HG02798 (cell line): ENCODE data around the gene MTCH1.

Experiments
- ATAC-seq: cut with Tn5 transposase; IDR thresholded peaks from one replicate; pipeline ENCODE4 v1.9.1; 2021; ENCODE audit warnings: mild to moderate bottlenecking; ENCODE audit not compliant: unreplicated experiment, poor library complexity

Gene MTCH1

GRCh38 chr6:36973190-36973589 is 12.8 kb downstream of the MTCH1 start:
- no peak for ATAC-seq

GRCh38 chr6:36971921-36972673 is 13.9 kb downstream of the MTCH1 start:
- no peak for ATAC-seq

DNA sequence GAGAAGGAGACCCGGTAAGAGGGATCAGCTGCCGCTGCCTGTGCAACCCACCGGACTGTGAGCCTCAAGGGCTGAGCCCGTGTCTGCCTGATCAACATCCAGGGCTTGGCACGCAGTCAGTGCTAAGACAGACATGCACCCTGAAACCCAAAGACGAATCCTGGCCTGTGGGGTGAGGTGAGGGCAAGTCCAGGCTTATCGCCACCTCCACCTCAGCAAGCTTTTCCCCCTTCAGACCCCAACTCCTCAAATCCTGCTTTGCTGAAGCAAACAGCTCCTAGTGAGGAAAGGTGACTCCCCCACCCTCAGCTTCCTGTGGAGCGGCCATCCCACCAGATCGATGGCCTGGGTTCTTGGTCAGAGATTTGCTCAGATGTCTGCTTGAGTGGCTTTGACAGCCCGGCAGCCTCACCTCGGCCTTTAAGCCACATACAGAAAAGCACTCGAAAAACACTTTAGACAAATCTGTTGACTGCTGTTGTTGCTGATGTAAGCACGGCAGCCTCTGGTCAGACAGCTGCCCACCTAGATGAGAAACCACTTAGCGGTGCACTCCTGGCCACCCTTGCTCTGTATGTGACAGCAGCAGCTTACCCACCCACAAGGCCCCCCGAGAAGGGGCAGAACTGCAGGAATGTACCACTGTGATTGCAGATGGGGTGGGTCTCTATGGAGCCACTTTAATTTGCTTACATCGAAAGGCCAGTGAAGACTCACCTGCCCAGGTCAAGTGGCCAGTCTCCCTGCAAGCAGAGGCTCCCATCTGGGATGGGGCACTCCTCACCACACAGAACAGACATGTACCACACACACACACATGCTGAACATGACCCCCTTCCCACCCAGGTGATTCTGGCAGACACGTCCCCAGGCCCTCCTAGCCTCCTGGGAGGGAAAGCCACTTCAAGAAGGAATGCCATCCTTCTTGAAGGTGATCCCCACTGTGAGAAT is 14.8 kb downstream of the MTCH1 start:
- ATAC-seq, result no peak

DNA sequence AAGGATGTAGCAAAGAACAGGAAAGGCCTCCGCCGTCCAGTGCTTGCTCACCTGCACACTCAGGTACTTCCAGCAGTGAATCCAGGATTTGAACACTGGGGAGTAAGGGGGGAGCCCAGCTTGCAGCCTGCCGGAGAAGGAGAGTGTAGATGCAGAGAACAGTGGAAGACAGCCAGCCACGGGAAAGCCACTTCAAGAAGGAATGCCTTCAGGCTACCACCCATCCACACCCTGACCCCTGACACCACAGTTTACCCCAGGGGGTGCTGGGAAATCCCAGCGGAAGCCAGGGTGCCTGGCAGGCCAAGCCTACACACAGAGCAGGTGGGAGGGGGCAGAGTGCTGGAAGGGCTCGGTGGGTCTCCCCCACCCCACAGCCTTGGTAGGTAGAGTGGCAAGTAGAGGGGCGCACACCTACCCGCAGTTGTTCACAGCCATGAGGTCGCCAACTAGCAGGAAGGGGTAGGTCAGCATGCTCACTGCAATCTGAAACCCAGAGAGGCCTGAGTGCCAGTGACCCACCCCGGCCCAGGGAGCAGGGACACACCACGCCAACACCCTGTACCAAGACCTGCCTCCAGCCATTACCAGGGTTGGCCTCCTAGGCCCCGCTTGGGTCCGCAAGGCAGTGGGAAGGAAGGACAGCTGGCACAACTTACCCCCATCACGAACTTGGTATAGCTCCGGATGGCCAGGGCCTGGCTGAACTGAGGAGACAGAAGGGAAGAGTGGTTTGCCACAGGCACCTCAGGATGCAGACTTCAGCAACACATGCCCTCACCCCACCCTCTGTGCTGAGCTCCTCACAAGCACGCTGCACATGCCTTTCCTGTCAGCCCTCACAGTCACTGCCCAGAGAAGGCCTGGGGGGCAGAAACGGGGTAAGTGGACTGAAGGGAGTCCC is 15.8 kb downstream of the MTCH1 start:
- no peak for ATAC-seq

DNA sequence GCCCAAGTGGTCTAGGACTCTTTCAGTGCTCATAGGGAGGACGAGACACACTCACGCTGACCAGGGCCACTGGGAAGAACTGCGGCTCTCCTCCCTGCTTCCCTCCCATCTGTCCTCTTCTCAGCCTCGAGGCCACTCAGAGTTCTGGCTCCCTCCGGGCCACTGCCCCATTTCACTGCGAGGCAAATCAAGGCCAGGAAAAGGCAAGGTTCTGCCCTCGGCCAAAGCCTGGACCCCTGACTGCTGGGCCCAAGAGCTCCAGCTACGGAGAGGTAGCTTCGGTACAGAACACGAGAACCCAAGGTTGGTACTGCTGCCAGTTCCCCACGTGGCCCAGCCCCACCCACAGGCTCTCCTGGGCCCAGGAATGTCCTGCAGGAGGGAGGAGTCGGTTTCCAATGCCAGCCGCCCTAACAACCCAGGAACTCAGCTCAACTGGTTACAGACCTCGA is 16.7 kb downstream of the MTCH1 start:
- no peak for ATAC-seq

GRCh38 chr6:36968266-36968977 is 17.6 kb downstream of the MTCH1 start:
- ATAC-seq, result no peak

GRCh38 chr6:36967757-36968156 is 18.2 kb downstream of the MTCH1 start:
- no peak for ATAC-seq

GRCh38 chr6:36967301-36967700 is 18.7 kb downstream of the MTCH1 start:
- ATAC-seq, result no peak

DNA sequence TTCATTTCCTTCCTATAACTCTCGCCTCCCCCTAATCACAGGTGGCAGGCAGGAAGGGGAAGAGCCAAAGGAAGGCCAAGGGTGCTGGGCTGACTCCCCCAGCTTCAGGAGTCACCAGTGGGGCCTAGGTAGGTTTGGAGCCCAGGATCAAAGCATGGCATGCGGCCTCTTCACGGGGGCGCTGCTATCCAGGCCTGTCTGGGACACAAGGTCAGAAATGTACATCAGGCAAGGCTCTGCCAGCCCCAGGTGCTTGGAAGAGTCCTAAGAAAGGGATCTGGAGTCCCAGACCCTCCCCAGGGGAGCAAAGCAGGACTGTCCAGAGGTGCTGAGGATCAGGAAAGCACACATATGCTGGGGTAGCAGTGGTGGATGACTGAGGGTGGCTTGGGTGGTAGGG is 21.1 kb downstream of the MTCH1 start:
- ATAC-seq, result no peak

DNA sequence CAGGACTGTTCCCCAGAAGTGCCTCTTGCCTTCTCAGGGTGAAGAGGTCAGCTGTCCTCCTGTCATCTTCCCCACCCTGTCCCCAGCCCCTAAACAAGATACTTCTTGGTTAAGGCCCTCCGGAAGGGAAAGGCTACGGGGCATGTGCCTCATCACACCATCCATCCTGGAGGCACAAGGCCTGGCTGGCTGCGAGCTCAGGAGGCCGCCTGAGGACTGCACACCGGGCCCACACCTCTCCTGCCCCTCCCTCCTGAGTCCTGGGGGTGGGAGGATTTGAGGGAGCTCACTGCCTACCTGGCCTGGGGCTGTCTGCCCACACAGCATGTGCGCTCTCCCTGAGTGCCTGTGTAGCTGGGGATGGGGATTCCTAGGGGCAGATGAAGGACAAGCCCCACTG is 21.6 kb downstream of the MTCH1 start:
- no peak for ATAC-seq

DNA sequence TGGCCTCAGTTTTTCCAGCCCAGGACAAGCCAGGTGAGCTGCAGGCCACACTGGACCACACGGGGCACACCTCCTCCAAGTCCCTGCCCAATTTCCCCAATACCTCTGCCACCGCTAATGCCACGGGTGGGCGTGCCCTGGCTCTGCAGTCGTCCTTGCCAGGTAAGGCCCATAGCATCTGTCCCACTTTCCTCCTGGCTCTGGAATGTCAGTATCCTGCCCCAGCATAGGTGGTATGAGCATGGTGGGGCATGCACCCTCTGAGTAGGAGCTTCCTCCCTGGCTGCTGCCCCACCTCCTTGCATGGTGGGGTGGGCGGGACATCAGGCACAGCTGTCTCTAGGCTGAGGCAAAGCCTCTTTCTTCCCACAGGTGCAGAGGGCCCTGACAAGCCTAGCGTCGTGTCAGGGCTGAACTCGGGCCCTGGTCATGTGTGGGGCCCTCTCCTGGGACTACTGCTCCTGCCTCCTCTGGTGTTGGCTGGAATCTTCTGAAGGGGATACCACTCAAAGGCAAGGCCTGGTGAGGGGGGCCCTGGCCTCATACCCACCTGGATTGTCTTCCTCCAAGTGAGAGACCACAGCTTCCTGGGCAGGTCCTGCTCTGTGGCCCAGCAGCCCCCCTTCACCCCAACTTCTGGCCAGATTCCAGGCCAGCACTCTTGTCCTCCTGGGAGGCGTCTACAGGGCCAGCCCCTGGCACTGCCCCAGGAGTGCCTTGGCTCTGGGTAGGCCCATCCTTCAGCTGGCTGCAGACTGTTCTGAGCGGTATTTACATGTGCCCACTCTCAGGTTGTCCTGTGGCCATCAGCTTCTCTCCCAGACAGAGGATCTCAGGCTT is 22.3 kb downstream of the MTCH1 start:
- ATAC-seq, result no peak

GRCh38 chr6:36962874-36963273 is 23.1 kb downstream of the MTCH1 start:
- no peak for ATAC-seq

- ATAC-seq, result no peak
These were observed 24.3 kb downstream of the MTCH1 start for GRCh38 chr6:36961441-36962435.

- ATAC-seq, result no peak
These were observed 26.3 kb downstream of the MTCH1 start for GRCh38 chr6:36959555-36960250.

GRCh38 chr6:36958775-36959554 is 27.0 kb downstream of the MTCH1 start:
- ATAC-seq, result no peak

GRCh38 chr6:36957773-36958271 is 28.2 kb downstream of the MTCH1 start:
- ATAC-seq, result no peak
